HEK293T (cell line): ENCODE measurements around the gene CNNM2.

Experiments used
- CTCF ChIA-PET: fragments of 350-600 bp; formaldehyde crosslinking; extraction: SDS; loops from one replicate; lab custom pipeline; 2021; ENCODE audit warnings: antibody characterized with exemption, inconsistent platforms; lab: Yijun Ruan, JAX
- POLR2A ChIA-PET: fragments of 350-600 bp; formaldehyde crosslinking; extraction: SDS; loops from one replicate; lab custom pipeline; 2020; ENCODE audit warnings: antibody characterized with exemption, inconsistent platforms; lab: Yijun Ruan, JAX
- DNase-seq: peaks from one replicate; pipeline ENCODE4 v3.0.0; 2012; ENCODE audit warnings: mixed read lengths; ENCODE audit errors: extremely low spot score
- ARNT ChIP-seq: fragments of 450-650 bp; IDR thresholded peaks from 2 replicates; pipeline ENCODE4 v1.6.1; 2017; ENCODE audit warnings: mild to moderate bottlenecking
- BHLHE40 ChIP-seq: fragments of 450-650 bp; IDR thresholded peaks from 2 replicates; pipeline ENCODE4 v1.6.1; 2016; ENCODE audit warnings: mild to moderate bottlenecking, moderate library complexity, borderline replicate concordance
- CTBP1 ChIP-seq: fragments of 450-650 bp; IDR thresholded peaks from 2 replicates; pipeline ENCODE4 v1.6.1; 2016; ENCODE audit warnings: borderline replicate concordance
- ELF4 ChIP-seq: fragments of 450-650 bp; IDR thresholded peaks from 2 replicates; pipeline ENCODE4 v1.6.1; 2017; ENCODE audit warnings: antibody characterized with exemption
- FOXA1 ChIP-seq: fragments of 450-650 bp; IDR thresholded peaks from 2 replicates; pipeline ENCODE4 v1.6.1; 2016; ENCODE audit warnings: mild to moderate bottlenecking
- FOXK2 ChIP-seq: fragments of 450-650 bp; IDR thresholded peaks from 2 replicates; pipeline ENCODE4 v1.6.1; 2016; ENCODE audit warnings: mild to moderate bottlenecking
- FOXM1 ChIP-seq: fragments of 450-650 bp; IDR thresholded peaks from 2 replicates; pipeline ENCODE4 v1.6.1; 2017; ENCODE audit warnings: mild to moderate bottlenecking, borderline replicate concordance
- HDGF ChIP-seq: fragments of 450-650 bp; IDR thresholded peaks from 2 replicates; pipeline ENCODE4 v1.6.1; 2017; ENCODE audit warnings: antibody characterized with exemption, borderline replicate concordance
- L3MBTL2 ChIP-seq: fragments of 450-650 bp; conservative IDR thresholded peaks from 2 replicates; pipeline ENCODE4 v1.6.1; 2016; ENCODE audit warnings: mild to moderate bottlenecking
- LEF1 ChIP-seq: fragments of 450-650 bp; IDR thresholded peaks from 2 replicates; pipeline ENCODE4 v1.6.1; 2017; ENCODE audit warnings: mild to moderate bottlenecking, borderline replicate concordance
- NFRKB ChIP-seq: fragments of 450-650 bp; IDR thresholded peaks from 2 replicates; pipeline ENCODE4 v1.6.1; 2016; ENCODE audit warnings: mild to moderate bottlenecking, moderate library complexity
- PKNOX1 ChIP-seq: fragments of 450-650 bp; IDR thresholded peaks from 2 replicates; pipeline ENCODE4 v1.6.1; 2016
- SP1 ChIP-seq: fragments of 450-650 bp; IDR thresholded peaks from 2 replicates; pipeline ENCODE4 v1.6.1; 2017
- SUZ12 ChIP-seq: fragments of 450-650 bp; IDR thresholded peaks from 2 replicates; pipeline ENCODE4 v1.6.1; 2016; ENCODE audit warnings: mild to moderate bottlenecking
- TARDBP ChIP-seq: fragments of 450-650 bp; IDR thresholded peaks from 2 replicates; pipeline ENCODE4 v1.6.1; 2016
- ZNF384 ChIP-seq: fragments of 450-650 bp; IDR thresholded peaks from 2 replicates; pipeline ENCODE4 v1.6.1; 2016

CNNM2 gene

GRCh38 chr10:103055105-103055504, 137.0 kb downstream of the CNNM2 start:
- ChIA-PET CTCF (no interaction called here), POLR2A (no interaction called here)
- no peak for DNase-seq
- TF ChIP-seq BHLHE40 (no peak), TARDBP (no peak), FOXA1 (no peak), ELF4 (no peak), ARNT (no peak), NFRKB (no peak), SUZ12 (no peak), PKNOX1 (no peak)

- TF ChIP-seq HDGF = no peak
- TF ChIP-seq CTBP1 = no peak
- no peak for TF ChIP-seq TARDBP
- no peak for TF ChIP-seq LEF1
- no peak for TF ChIP-seq ZNF384
- no peak for TF ChIP-seq FOXA1
- TF ChIP-seq ELF4 = no peak
- TF ChIP-seq SP1 = no peak
- no peak for TF ChIP-seq FOXK2
- TF ChIP-seq PKNOX1 = no peak
- no peak for TF ChIP-seq ARNT
- no peak for TF ChIP-seq L3MBTL2
- TF ChIP-seq BHLHE40 = no peak
- TF ChIP-seq NFRKB = no peak
- TF ChIP-seq FOXM1 = no peak
- no peak for TF ChIP-seq SUZ12
- no peak for DNase-seq
- CTCF ChIA-PET = interaction anchor here (1.1 kb wide), 1 partner anchor 221 kb away, joined by 3 read pairs; the partner anchor contains the start of gene CYP17A1
- POLR2A ChIA-PET = no interaction called here
Observed at GRCh38 chr10:103058034-103058433, 139.9 kb downstream of the CNNM2 start.

- ChIA-PET CTCF (no interaction called here), POLR2A (no interaction called here)
- DNase-seq = no peak
- TF ChIP-seq SP1 (no peak), FOXA1 (no peak), HDGF (no peak), LEF1 (no peak), TARDBP (no peak), L3MBTL2 (no peak), NFRKB (no peak)
Observed at GRCh38 chr10:103060575-103060974, 142.5 kb downstream of the CNNM2 start.

GRCh38 chr10:103062854-103063590, 144.9 kb downstream of the CNNM2 start:
- DNase-seq = no peak
- CTCF ChIA-PET = interaction anchor here (0.5 kb wide), 1 partner anchor 201 kb away, joined by 3 read pairs; no protein-coding TSS in a partner anchor
- POLR2A ChIA-PET = no interaction called here
- TF ChIP-seq PKNOX1 = no peak
- no peak for TF ChIP-seq FOXK2
- TF ChIP-seq SUZ12 = no peak
- TF ChIP-seq FOXA1 = no peak
- TF ChIP-seq HDGF = no peak
- TF ChIP-seq SP1 = no peak
- no peak for TF ChIP-seq CTBP1
- no peak for TF ChIP-seq TARDBP
- no peak for TF ChIP-seq BHLHE40
- no peak for TF ChIP-seq NFRKB
- no peak for TF ChIP-seq L3MBTL2
- TF ChIP-seq LEF1 = no peak
- no peak for TF ChIP-seq ARNT
- no peak for TF ChIP-seq ELF4
- no peak for TF ChIP-seq FOXM1
- no peak for TF ChIP-seq ZNF384

- TF ChIP-seq BHLHE40 (no peak), L3MBTL2 (no peak), ZNF384 (no peak), ARNT (no peak), TARDBP (no peak), CTBP1 (no peak), FOXK2 (no peak), HDGF (no peak), SUZ12 (no peak), ELF4 (no peak), NFRKB (no peak), FOXA1 (no peak), SP1 (no peak), FOXM1 (no peak), PKNOX1 (no peak), LEF1 (no peak)
- POLR2A ChIA-PET = no interaction called here
- DNase-seq = no peak
- CTCF ChIA-PET = interaction anchor here (1.0 to 1.2 kb wide), 2 partner anchors 11 to 163 kb away, joined by 3 to 5 read pairs; no protein-coding TSS in a partner anchor
Observed at GRCh38 chr10:103064956-103065355, 146.9 kb downstream of the CNNM2 start.
